Measurements from ENCODE around the gene FAM78B.

FAM78B gene

GRCh38 chr1:166164995-166165660 is 1.7 kb downstream of the FAM78B start:
- TF ChIP-seq CTCF (IDR thresholded peaks at IDR 0.05) = peak; percentile 44; the same call in 1 of the 2 replicates

GRCh38 chr1:166164646-166164994 is 2.2 kb downstream of the FAM78B start:
- TF ChIP-seq CTCF (IDR thresholded peaks at IDR 0.05) = no peak

- TF ChIP-seq CTCF (IDR thresholded peaks at IDR 0.05) = no peak
Observed at GRCh38 chr1:166159656-166160055, 7.1 kb downstream of the FAM78B start.

- TF ChIP-seq CTCF (IDR thresholded peaks at IDR 0.05) = no peak
Observed at GRCh38 chr1:166156674-166157073, 10.1 kb downstream of the FAM78B start.

- no peak for TF ChIP-seq CTCF (IDR thresholded peaks at IDR 0.05)
Observed at GRCh38 chr1:166155108-166155507, 11.7 kb downstream of the FAM78B start.

GRCh38 chr1:166153525-166154314 is 13.1 kb downstream of the FAM78B start:
- TF ChIP-seq CTCF (IDR thresholded peaks at IDR 0.05) = no peak

- no peak for TF ChIP-seq CTCF (IDR thresholded peaks at IDR 0.05)
Observed at GRCh38 chr1:166152978-166153377, 13.8 kb downstream of the FAM78B start.

Data from LNCAP (cell line).